Cardiac septum (tissue), 1 donor: ENCODE measurements around the gene EPHA10. TPM values are rescaled to one million over a fixed set of nuclear protein-coding genes. Genes with fewer than 3 reads are reported as not detected.

Experiments
- total RNA-seq: library from RNA; stranded (reverse); fragmentation: NEBNext Ultra II Directional; extraction: Animal tissue kit (Norgen Biotek cat#: 25700); gene quantifications from one replicate; pipeline ENCODE4 v1.2.1, GENCODE V29; 2021
- donor health status: DM: no; HTN: no; CAD: no.

The EPHA10 gene
- total RNA-seq, 1 donor from 2014 or later: not detected

Other genes starting within 250 kb of the EPHA10 start
- 10.5 TPM for gene SNIP1, start 210.8 kb downstream of the EPHA10 start, total RNA-seq
- gene DNALI1, start 208.2 kb downstream of the EPHA10 start, total RNA-seq: 3.0 TPM
- gene GNL2, start 169.2 kb downstream of the EPHA10 start, total RNA-seq: 24.1 TPM
- not detected for gene RSPO1, start 130.2 kb downstream of the EPHA10 start, total RNA-seq
- 0.27 TPM for gene CDCA8, start 72.6 kb downstream of the EPHA10 start, total RNA-seq
- gene MANEAL, start 28.7 kb upstream of the EPHA10 start, total RNA-seq: 2.1 TPM
- 52.1 TPM for gene C1orf122, start 42.7 kb upstream of the EPHA10 start, total RNA-seq
- gene YRDC, start 43.1 kb upstream of the EPHA10 start, total RNA-seq: 6.3 TPM
- 16.0 TPM for gene MTF1, start 94.5 kb upstream of the EPHA10 start, total RNA-seq
- gene INPP5B, start 181.9 kb upstream of the EPHA10 start, total RNA-seq: 13.7 TPM
- 30.9 TPM for gene SF3A3, start 224.9 kb upstream of the EPHA10 start, total RNA-seq
- 9.8 TPM for gene FHL3, start 240.4 kb upstream of the EPHA10 start, total RNA-seq
- gene UTP11, start 247.6 kb upstream of the EPHA10 start, total RNA-seq: 29.8 TPM